Astrocyte of the cerebellum (primary cell): ENCODE measurements around the gene RNF220.

Source experiments
- DNase-seq: peaks from one replicate; pipeline ENCODE4 v3.0.0-alpha.2; 2011; ENCODE audit warnings: low read depth
- H3K4me3 ChIP-seq: 2 replicates; pipeline ENCODE4 v1.5.1; 2011; ENCODE audit warnings: mild to moderate bottlenecking, low read depth, low read length, moderate library complexity
- in situ Hi-C: cut with HindIII; loops from 2 replicates; pipeline ENCODE4 v1.10.0; 2017; ENCODE audit warnings: low sequenced_read_pairs
- TF ChIP-seq, protein P1 (sequence below): IDR thresholded peaks from 2 replicates; pipeline ENCODE4 v1.5.1; 2012; ENCODE audit warnings: low read length, low read depth, moderate library complexity, mild to moderate bottlenecking; ENCODE audit errors: missing control alignments

Gene RNF220

DNA sequence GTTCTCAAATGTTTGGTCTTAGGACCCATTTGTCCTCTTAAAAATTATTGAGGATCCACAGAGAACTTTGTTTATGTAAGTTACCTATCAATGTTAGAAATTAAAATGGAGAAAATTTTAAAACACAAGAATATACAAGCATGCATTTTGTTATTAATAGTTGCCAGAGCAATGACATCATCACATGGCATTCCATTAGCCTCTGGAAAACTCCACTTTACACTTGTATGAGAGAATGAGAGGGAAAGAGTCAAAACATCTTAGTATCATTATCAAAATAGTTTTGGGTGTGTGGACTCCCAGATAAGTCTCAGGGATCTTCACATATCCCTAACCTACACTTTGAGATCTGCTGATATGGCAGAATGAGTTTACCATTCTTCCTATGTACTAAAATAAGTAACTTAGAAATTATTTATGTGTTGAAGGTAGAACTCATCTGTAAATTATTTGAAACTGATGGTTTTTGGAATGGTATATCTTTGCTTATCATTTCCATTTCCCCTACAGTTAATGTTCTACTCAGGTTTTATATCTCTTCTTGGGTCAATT is 48.8 kb downstream of the RNF220 start:
- no peak for DNase-seq
- in situ Hi-C loops, result no loop called here
- no peak overlapping the region for H3K4me3 ChIP-seq
- TF ChIP-seq, protein P1, sequence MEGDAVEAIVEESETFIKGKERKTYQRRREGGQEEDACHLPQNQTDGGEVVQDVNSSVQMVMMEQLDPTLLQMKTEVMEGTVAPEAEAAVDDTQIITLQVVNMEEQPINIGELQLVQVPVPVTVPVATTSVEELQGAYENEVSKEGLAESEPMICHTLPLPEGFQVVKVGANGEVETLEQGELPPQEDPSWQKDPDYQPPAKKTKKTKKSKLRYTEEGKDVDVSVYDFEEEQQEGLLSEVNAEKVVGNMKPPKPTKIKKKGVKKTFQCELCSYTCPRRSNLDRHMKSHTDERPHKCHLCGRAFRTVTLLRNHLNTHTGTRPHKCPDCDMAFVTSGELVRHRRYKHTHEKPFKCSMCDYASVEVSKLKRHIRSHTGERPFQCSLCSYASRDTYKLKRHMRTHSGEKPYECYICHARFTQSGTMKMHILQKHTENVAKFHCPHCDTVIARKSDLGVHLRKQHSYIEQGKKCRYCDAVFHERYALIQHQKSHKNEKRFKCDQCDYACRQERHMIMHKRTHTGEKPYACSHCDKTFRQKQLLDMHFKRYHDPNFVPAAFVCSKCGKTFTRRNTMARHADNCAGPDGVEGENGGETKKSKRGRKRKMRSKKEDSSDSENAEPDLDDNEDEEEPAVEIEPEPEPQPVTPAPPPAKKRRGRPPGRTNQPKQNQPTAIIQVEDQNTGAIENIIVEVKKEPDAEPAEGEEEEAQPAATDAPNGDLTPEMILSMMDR, result no peak

DNA sequence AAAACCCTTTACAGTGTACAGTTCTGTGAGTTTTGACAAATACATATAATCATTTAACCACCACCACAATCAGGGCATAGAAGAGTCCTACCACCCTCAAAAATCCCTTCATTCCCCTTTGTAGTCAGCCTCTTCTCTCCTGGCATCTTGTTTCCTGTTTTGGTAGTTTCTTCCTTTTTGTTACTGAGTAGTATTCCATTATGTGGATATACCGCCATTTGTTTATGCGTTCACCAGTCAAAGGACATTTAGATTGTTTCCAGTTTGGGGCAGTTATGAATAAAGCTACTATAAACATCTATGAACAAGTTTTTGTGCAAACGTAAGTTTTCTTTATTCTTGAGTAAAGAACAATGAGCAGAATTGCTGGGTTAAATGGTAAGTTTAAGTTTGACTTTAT is 49.6 kb downstream of the RNF220 start:
- in situ Hi-C loops, result loop anchor here (5.0 kb wide), 1 partner anchor 57 kb away; no protein-coding TSS in a partner anchor
- TF ChIP-seq, protein P1, result no peak
- no peak overlapping the region for H3K4me3 ChIP-seq
- DNase-seq, result no peak

DNA sequence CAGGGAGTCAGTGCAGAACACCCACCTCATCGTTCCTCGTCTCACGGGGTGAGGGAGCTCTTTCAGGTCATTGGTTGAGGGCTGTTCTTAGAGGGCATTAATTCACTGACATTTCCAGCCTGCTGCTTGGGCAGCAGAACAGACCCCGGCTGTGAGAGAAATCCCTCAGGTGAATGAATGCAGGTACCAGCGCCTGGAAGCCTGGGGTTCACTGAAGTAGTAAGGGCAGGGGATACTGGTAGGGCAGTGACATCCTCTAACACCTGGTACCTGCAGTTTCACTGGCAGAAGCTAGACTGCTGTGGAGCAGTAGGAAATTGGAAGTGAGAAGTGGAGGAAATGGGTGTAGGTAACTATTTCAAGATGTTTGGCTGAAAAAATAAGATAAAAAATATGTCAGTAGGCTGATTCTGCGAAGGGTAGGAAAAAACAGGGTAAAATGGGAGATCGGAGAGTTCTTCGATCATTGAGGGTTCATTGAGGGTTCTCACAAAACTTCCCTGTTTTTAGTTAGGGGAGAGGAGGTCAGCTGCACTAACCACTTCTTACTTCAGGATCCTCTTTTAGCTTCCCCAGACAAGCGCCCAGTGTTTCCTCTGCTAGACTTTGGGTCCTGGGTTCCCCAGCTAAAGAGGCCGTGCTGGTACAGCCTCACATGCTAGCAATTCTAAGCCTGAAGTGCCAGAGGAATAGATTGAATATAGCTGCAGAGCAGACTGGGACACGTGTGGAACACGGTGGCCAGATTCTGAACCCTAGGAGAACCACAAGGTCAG is 55.2 kb downstream of the RNF220 start:
- in situ Hi-C loops, result no loop called here
- no peak overlapping the region for H3K4me3 ChIP-seq
- no peak for DNase-seq
- TF ChIP-seq, protein P1, result no peak

DNA sequence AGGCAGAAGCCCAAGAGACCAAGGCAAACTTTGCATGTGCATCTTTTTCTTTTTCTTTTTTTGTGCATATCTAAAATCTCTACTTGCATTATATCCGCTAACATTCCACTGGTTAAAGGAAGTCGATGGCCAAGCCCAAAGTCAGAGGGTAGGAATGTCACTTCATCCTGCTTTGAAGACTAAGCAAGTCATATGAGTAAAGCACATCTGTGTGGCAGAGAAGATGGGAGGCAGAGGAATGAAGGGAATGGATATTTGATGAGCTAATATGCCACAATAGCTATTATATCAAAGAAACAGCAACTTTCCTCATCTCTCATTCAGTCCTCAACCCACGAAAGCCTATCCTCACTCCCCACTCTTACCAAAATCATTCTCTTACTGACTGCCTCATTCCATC is 59.3 kb downstream of the RNF220 start:
- DNase-seq, result no peak
- no peak overlapping the region for H3K4me3 ChIP-seq
- in situ Hi-C loops, result no loop called here
- TF ChIP-seq, protein P1, result no peak

DNA sequence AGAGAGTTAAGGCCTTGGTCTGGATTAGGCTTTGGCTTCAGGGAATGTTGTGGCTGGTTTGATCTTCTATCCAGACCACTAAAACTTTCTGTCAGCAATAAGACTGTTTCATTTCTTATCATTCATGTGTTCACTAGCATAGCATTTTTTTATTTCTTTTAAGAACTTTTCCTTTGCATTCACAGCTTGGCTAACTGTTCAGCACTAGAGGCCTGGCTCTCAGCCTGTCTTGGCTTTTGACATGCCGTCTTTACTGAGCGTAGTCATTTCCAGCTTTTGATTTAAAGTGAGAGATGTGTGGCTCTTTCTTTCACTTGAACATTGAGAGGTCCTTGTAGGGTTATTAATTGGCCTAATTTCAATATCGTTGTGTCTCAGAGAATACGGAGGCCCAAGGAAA is 62.5 kb downstream of the RNF220 start:
- in situ Hi-C loops, result no loop called here
- no peak for DNase-seq
- H3K4me3 ChIP-seq, result no peak overlapping the region
- TF ChIP-seq, protein P1, result no peak

DNA sequence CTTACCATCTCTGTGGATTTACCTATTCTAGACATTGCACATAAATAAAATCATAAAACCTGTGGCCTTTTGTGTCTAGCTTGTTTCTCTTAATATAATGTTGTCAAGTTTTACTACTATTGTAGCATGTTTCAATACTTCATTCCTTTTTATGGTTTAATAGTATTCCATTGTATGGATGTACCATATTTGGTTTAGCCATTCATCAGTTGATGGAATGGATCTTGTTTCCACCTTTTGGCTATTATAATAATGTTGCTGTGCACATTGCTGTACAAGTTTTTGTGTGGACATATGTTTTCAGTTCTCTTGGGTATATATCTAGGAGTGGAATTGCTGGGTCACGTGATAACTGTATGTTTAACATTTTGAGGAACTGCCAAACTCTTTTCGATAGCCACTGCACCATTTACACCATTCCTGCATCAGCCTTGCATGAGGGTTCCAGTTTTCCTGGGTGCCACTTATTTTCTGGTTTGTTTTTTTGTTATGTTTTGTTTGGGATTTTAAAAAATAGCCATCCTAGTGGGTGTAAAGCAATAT is 66.9 kb downstream of the RNF220 start:
- no peak for DNase-seq
- H3K4me3 ChIP-seq, result no peak overlapping the region
- TF ChIP-seq, protein P1, result no peak
- in situ Hi-C loops, result no loop called here
